ENCODE data around the gene SEPTIN10. TPM values are rescaled to one million over a fixed set of nuclear protein-coding genes. Genes with fewer than 3 reads are reported as not detected.

Gene SEPTIN10
- polyA plus RNA-seq, 1 donor from 2014 or later: 7.4 TPM

DNA sequence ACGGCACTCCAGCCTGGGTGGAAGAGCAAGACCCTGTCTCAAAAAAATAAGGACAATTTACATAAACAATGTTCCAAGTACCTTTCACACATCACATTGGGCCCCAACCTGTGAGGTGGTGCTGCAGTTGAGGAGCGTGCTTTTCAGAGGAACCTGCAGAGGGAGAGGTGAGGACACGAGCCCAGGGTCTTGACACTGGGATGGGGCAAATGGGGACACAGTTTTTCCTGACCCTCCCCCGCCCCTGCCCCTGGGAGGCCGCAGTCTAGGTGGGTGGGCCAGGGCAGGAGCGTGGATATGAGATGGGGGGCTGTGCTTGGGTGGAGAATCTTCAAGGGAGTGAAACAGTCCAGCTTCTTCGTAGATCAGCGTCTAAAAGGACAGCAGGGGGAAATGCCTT, 112.9 kb downstream of the SEPTIN10 start:
- Histone ChIP-seq H2AFZ (ENCODE audit: low read depth, low read length) (no peak overlapping the region), H3K9ac (ENCODE audit: low read length) (no peak overlapping the region), H3K4me2 (ENCODE audit: low read length) (no peak overlapping the region), H3K79me2 (replicated peaks; ENCODE audit: insufficient read depth, low read length) (no peaks in the 10 kb centered on the region), H3F3A (ENCODE audit: insufficient read depth, low read length, poor library complexity, severe bottlenecking) (peaks cover 4% of the 10 kb centered on the region), H3K4me3 (ENCODE audit: low read length) (no peak overlapping the region), H3K9me2 (ENCODE audit: insufficient read depth, low read length) (no peaks in the 10 kb centered on the region), H3K36me3 (ENCODE audit: insufficient read depth, low read length) (no peaks in the 10 kb centered on the region), H3K9me3 (ENCODE audit: low read length) (no peaks in the 10 kb centered on the region), H3K27ac (ENCODE audit: low read length) (no peak overlapping the region), H3K27me3 (ENCODE audit: insufficient read depth, low read depth, low read length) (no peaks in the 10 kb centered on the region), H4K20me1 (ENCODE audit: insufficient read depth) (no peaks in the 10 kb centered on the region)
- TF ChIP-seq RAD21 (conservative IDR thresholded peaks at IDR 0.05) (no peak), EZH2 (IDR thresholded peaks at IDR 0.05; ENCODE audit: borderline replicate concordance, insufficient read depth, low read length, poor library complexity, severe bottlenecking) (no peak), SMC3 (conservative IDR thresholded peaks at IDR 0.05; ENCODE audit: poor library complexity) (no peak), POLR2AphosphoS5 (IDR thresholded peaks at IDR 0.05) (no peak), EP300 (conservative IDR thresholded peaks at IDR 0.05; ENCODE audit: poor library complexity, severe bottlenecking) (no peak), MXI1 (conservative IDR thresholded peaks at IDR 0.05; ENCODE audit: poor library complexity, severe bottlenecking) (no peak), TAF1 (IDR thresholded peaks at IDR 0.05; ENCODE audit: low read depth) (no peak)
- TF ChIP-seq, protein P1, sequence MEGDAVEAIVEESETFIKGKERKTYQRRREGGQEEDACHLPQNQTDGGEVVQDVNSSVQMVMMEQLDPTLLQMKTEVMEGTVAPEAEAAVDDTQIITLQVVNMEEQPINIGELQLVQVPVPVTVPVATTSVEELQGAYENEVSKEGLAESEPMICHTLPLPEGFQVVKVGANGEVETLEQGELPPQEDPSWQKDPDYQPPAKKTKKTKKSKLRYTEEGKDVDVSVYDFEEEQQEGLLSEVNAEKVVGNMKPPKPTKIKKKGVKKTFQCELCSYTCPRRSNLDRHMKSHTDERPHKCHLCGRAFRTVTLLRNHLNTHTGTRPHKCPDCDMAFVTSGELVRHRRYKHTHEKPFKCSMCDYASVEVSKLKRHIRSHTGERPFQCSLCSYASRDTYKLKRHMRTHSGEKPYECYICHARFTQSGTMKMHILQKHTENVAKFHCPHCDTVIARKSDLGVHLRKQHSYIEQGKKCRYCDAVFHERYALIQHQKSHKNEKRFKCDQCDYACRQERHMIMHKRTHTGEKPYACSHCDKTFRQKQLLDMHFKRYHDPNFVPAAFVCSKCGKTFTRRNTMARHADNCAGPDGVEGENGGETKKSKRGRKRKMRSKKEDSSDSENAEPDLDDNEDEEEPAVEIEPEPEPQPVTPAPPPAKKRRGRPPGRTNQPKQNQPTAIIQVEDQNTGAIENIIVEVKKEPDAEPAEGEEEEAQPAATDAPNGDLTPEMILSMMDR (IDR thresholded peaks at IDR 0.05; ENCODE audit: poor library complexity, severe bottlenecking): no peak
- TF ChIP-seq, protein P2, sequence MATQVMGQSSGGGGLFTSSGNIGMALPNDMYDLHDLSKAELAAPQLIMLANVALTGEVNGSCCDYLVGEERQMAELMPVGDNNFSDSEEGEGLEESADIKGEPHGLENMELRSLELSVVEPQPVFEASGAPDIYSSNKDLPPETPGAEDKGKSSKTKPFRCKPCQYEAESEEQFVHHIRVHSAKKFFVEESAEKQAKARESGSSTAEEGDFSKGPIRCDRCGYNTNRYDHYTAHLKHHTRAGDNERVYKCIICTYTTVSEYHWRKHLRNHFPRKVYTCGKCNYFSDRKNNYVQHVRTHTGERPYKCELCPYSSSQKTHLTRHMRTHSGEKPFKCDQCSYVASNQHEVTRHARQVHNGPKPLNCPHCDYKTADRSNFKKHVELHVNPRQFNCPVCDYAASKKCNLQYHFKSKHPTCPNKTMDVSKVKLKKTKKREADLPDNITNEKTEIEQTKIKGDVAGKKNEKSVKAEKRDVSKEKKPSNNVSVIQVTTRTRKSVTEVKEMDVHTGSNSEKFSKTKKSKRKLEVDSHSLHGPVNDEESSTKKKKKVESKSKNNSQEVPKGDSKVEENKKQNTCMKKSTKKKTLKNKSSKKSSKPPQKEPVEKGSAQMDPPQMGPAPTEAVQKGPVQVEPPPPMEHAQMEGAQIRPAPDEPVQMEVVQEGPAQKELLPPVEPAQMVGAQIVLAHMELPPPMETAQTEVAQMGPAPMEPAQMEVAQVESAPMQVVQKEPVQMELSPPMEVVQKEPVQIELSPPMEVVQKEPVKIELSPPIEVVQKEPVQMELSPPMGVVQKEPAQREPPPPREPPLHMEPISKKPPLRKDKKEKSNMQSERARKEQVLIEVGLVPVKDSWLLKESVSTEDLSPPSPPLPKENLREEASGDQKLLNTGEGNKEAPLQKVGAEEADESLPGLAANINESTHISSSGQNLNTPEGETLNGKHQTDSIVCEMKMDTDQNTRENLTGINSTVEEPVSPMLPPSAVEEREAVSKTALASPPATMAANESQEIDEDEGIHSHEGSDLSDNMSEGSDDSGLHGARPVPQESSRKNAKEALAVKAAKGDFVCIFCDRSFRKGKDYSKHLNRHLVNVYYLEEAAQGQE (IDR thresholded peaks at IDR 0.05; ENCODE audit: borderline replicate concordance): no peak

DNA sequence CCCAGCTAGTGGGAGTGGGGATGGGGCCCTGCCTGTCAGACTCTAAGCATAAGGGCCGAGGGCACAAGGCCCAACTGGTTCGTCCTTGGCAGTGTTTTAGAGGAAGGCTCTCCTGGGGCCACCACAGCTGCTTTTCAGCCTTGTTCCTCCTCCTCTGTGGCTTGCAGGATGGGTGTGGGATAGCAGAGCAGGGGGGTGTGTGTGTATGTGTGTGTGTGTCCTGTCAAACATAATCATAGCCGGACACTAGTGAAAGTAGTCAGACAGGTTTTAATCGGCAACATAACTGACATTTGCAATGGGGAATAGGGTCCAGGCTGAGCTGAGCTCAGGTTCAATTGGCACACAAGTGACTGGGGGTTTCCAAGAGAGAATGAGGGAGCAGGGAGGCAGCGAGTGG, 114.2 kb downstream of the SEPTIN10 start:
- Histone ChIP-seq H3K27ac (ENCODE audit: low read length) (no peak overlapping the region), H3K9me2 (ENCODE audit: insufficient read depth, low read length) (no peaks in the 10 kb centered on the region), H3K9me3 (ENCODE audit: low read length) (no peaks in the 10 kb centered on the region), H3K79me2 (replicated peaks; ENCODE audit: insufficient read depth, low read length) (no peaks in the 10 kb centered on the region), H3K4me2 (ENCODE audit: low read length) (no peak overlapping the region), H3K36me3 (ENCODE audit: insufficient read depth, low read length) (no peaks in the 10 kb centered on the region), H3F3A (ENCODE audit: insufficient read depth, low read length, poor library complexity, severe bottlenecking) (peaks cover 4% of the 10 kb centered on the region), H4K20me1 (ENCODE audit: insufficient read depth) (no peaks in the 10 kb centered on the region), H3K27me3 (ENCODE audit: insufficient read depth, low read depth, low read length) (no peaks in the 10 kb centered on the region), H3K4me3 (ENCODE audit: low read length) (no peak overlapping the region), H2AFZ (ENCODE audit: low read depth, low read length) (no peak overlapping the region), H3K9ac (ENCODE audit: low read length) (no peak overlapping the region)
- TF ChIP-seq, protein P2 (IDR thresholded peaks at IDR 0.05; ENCODE audit: borderline replicate concordance): no peak
- TF ChIP-seq, protein P1 (IDR thresholded peaks at IDR 0.05; ENCODE audit: poor library complexity, severe bottlenecking): no peak
- TF ChIP-seq RAD21 (conservative IDR thresholded peaks at IDR 0.05) (no peak), MXI1 (conservative IDR thresholded peaks at IDR 0.05; ENCODE audit: poor library complexity, severe bottlenecking) (no peak), POLR2AphosphoS5 (IDR thresholded peaks at IDR 0.05) (no peak), SMC3 (conservative IDR thresholded peaks at IDR 0.05; ENCODE audit: poor library complexity) (no peak), TAF1 (IDR thresholded peaks at IDR 0.05; ENCODE audit: low read depth) (no peak), EP300 (conservative IDR thresholded peaks at IDR 0.05; ENCODE audit: poor library complexity, severe bottlenecking) (no peak), EZH2 (IDR thresholded peaks at IDR 0.05; ENCODE audit: borderline replicate concordance, insufficient read depth, low read length, poor library complexity, severe bottlenecking) (no peak)
